Lower lobe of right lung (tissue), 2 donors: ENCODE results near the gene SOWAHB. TPM values are rescaled to one million over a fixed set of nuclear protein-coding genes. Genes with fewer than 3 reads are reported as not detected.
A peak's percentile ranks its signal among the peaks of the same experiment; 100 is the strongest.
"Not testable (repeated sequence)": the region's sequence is repeated elsewhere in the genome, so short reads cannot be mapped to it uniquely, and the experiment has no call there.

Source experiments
- ATAC-seq, 2 donors: fragments of 200-7000 bp; cut with Tn5 transposase; one replicate each; pipeline ENCODE4 v1.9.1; 2020 to 2022; ENCODE audit warnings: mild to moderate bottlenecking in 2 of 2, moderate library complexity in 2 of 2
- DNase-seq: peaks from one replicate; pipeline ENCODE4 v3.0.0-alpha.2; 2020
- H3K27ac ChIP-seq: fragments of 200-600 bp; one replicate; pipeline ENCODE4 v1.8.0; 2022
- H3K27me3 ChIP-seq: fragments of 200-600 bp; one replicate; pipeline ENCODE4 v1.8.0; 2022; ENCODE audit warnings: low read depth
- H3K36me3 ChIP-seq: fragments of 200-600 bp; one replicate; pipeline ENCODE4 v1.8.0; 2022; ENCODE audit warnings: mild to moderate bottlenecking
- H3K4me1 ChIP-seq: fragments of 200-600 bp; one replicate; pipeline ENCODE4 v1.8.0; 2022
- H3K4me3 ChIP-seq: fragments of 200-600 bp; one replicate; pipeline ENCODE4 v1.8.0; 2022; ENCODE audit warnings: mild to moderate bottlenecking
- H3K9me3 ChIP-seq: fragments of 200-600 bp; one replicate; pipeline ENCODE4 v1.8.0; 2022
- intact Hi-C: fragments of 100-400 bp; cut with DNase I; formaldehyde crosslinking; loops from one replicate; pipeline ENCODE4 v1.11.0; 2022
- total RNA-seq: library from RNA; stranded (reverse); fragmentation: NEBNext Ultra II Directional; extraction: Animal tissue kit (Norgen Biotek cat#: 25700); gene quantifications from one replicate; pipeline ENCODE4 v1.2.1, GENCODE V29; 2021
- TF ChIP-seq, protein P1 (sequence below): fragments of 200-600 bp; IDR thresholded peaks from one replicate; pipeline ENCODE4 v1.8.0; 2022; ENCODE audit warnings: antibody characterized with exemption, mild to moderate bottlenecking
- donor health status: DM: no; HTN: yes; CAD: no; lungs with severe emphysema.

Gene SOWAHB
- total RNA-seq, 1 donor from 2014 or later = 2.4 TPM

DNA sequence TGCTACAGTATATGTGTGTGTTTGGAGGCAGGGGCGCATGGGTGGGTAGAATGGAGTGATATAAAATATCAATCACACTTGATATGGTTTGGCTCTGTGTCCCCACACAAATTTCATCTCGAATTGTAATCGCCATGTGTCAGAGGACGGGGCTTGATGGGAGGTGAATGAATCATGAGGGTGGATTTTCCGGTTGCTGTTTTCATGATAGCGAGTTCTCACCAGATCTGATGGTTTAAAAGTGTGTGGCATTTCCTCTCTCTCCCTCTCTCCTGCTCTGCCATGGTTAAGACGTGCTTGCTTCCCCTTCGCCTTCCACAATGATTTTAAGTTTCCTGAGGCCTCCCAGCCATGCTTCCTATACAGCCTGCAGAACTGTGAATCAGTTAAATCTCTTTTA is 14.8 kb downstream of the SOWAHB start:
- no peaks in the 10 kb centered on the region for H3K36me3 ChIP-seq
- H3K9me3 ChIP-seq = no peaks in the 10 kb centered on the region
- intact Hi-C loops = no loop called here
- H3K27me3 ChIP-seq = no peaks in the 10 kb centered on the region
- TF ChIP-seq, protein P1, sequence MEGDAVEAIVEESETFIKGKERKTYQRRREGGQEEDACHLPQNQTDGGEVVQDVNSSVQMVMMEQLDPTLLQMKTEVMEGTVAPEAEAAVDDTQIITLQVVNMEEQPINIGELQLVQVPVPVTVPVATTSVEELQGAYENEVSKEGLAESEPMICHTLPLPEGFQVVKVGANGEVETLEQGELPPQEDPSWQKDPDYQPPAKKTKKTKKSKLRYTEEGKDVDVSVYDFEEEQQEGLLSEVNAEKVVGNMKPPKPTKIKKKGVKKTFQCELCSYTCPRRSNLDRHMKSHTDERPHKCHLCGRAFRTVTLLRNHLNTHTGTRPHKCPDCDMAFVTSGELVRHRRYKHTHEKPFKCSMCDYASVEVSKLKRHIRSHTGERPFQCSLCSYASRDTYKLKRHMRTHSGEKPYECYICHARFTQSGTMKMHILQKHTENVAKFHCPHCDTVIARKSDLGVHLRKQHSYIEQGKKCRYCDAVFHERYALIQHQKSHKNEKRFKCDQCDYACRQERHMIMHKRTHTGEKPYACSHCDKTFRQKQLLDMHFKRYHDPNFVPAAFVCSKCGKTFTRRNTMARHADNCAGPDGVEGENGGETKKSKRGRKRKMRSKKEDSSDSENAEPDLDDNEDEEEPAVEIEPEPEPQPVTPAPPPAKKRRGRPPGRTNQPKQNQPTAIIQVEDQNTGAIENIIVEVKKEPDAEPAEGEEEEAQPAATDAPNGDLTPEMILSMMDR = no peak
- H3K27ac ChIP-seq = no peak overlapping the region
- no peaks in the 10 kb centered on the region for H3K4me1 ChIP-seq
- H3K4me3 ChIP-seq = no peak overlapping the region
- no peak for DNase-seq
- no peak for ATAC-seq

DNA sequence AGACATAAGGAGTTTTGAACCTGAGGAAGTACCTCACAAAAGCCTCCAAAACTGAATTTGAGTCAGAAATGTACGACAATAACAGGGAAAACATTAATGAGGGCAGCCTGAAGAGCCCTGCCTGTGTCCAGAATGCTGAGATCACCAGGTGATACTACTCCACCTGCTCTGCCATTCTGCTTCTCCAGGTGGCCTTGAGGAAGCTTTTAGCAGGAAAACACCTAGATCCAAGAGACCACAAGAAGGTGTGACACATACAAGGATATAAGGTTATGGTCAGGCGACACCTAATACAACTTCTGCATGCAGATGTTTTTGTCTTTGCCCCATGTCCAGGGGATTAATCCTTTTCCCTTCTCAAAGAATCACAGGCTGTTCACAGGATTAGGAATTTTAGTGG is 15.3 kb downstream of the SOWAHB start:
- no peak for ATAC-seq
- H3K36me3 ChIP-seq = no peaks in the 10 kb centered on the region
- no peaks in the 10 kb centered on the region for H3K9me3 ChIP-seq
- no peak overlapping the region for H3K4me3 ChIP-seq
- intact Hi-C loops = no loop called here
- H3K4me1 ChIP-seq = no peaks in the 10 kb centered on the region
- no peak overlapping the region for H3K27ac ChIP-seq
- H3K27me3 ChIP-seq = no peaks in the 10 kb centered on the region
- DNase-seq = no peak
- TF ChIP-seq, protein P1 = no peak

DNA sequence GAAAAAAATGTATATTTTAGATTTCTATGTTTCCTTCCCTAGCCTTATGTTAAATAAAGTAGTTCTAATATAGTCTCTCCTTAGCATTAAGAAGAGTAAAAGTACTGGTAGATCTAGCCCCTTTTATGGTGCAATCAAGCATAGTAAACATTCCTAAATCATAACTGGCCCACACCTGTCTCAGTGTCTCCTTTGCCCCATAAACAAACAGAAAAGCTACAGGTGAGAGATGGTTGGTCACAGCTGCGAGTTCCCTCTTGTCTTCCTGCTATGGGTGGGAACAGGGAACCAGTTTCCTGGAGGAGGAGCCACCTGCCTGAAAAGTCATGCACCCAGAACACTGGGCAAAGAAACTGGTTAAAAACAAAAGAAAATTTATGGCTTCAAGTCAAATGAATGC is 16.6 kb downstream of the SOWAHB start:
- ATAC-seq (peak in 1 of 2 donors; percentile 43), DNase-seq (no peak)
- H3K4me1 ChIP-seq = no peaks in the 10 kb centered on the region
- intact Hi-C loops = no loop called here
- H3K27ac ChIP-seq = no peak overlapping the region
- TF ChIP-seq, protein P1 = no peak
- H3K4me3 ChIP-seq = no peak overlapping the region
- no peaks in the 10 kb centered on the region for H3K36me3 ChIP-seq
- H3K27me3 ChIP-seq = no peaks in the 10 kb centered on the region
- H3K9me3 ChIP-seq = no peaks in the 10 kb centered on the region

DNA sequence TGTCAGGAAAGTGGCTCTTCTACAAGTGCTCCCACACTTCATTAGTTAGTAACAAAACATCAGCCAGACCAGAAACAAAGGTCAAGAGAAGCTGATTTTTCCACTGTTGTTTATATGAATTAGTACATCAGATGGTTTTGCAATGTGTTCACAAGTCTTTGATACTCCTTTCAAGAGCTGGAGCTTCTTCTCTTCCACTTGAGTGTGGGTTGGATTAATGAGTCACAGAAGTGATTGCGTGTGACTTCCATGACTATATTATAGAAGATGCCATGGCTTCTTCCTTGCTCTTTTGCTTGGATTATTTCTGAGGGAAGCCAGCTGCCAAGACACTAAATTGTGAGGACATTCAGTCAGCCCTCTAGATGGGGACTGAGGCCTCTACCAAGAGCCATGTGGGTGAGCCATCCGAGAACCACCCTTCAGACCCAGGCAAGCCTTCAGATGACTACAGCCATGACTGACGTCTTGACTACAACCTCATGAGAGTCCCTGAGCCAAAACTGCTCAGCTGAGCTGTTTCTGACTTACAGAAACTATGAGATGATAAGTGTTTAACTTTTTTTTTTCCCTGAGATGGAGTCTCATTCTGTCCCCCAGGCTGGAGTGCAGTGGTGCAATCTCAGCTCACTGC is 18.1 kb downstream of the SOWAHB start:
- H3K4me3 ChIP-seq = no peak overlapping the region
- TF ChIP-seq, protein P1 = no peak
- no peak overlapping the region for H3K27ac ChIP-seq
- DNase-seq (no peak), ATAC-seq (peak in 1 of 2 donors; percentile 42)
- no peaks in the 10 kb centered on the region for H3K27me3 ChIP-seq
- H3K9me3 ChIP-seq = no peaks in the 10 kb centered on the region
- H3K4me1 ChIP-seq = no peaks in the 10 kb centered on the region
- no peaks in the 10 kb centered on the region for H3K36me3 ChIP-seq
- intact Hi-C loops = no loop called here

DNA sequence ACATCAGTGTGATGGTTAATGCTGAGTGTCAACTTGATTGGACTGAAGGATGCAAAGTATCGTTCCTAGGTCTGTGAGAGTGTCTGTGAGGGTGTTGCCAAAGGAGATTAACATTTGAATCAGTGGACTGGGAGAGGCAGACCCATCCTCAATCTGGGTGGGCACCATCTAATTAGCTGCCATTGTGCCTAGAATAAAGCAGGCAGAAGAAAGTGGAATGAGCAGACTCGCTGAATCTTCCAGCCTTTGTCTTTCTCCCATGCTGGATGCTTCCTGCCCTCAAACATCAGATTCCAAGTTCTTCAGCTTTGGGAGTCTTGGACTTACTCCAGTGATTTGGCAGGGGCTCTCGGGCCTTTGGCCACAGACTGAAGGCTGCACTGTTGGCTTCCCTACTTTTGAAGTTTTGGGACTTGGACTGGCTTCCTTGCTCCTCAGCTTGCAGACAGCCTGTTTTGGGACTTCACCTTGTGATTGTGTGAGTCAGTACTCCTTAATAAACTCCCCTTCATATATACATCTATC is 19.2 kb downstream of the SOWAHB start:
- ATAC-seq, DNase-seq, H3K4me1 ChIP-seq, H3K27me3 ChIP-seq, H3K9me3 ChIP-seq, H3K36me3 ChIP-seq, H3K27ac ChIP-seq, H3K4me3 ChIP-seq, intact Hi-C loops: not testable (repeated sequence)

DNA sequence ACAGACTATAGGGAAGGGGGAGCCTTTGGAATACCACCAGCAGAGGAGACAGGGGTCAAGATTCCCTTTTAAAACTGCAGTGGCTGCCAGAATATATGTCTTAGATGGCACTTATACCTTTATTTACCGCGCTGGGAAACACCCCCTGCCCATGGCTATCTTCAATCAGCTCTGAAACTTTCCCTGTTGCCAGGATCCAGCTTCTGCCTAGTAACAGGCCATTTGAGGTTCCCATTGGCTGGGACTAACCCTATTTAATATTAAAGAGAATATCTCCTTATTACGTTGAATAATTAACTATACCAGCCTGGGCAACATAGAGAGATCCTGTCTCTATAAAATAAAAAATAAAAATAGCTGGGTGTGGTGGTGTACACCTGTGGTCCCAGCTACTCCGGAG is 23.8 kb downstream of the SOWAHB start:
- TF ChIP-seq, protein P1 = no peak
- DNase-seq = no peak
- H3K9me3 ChIP-seq = no peaks in the 10 kb centered on the region
- no peaks in the 10 kb centered on the region for H3K27me3 ChIP-seq
- no peak overlapping the region for H3K4me3 ChIP-seq
- H3K36me3 ChIP-seq = no peaks in the 10 kb centered on the region
- intact Hi-C loops = no loop called here
- no peak for ATAC-seq
- no peak overlapping the region for H3K27ac ChIP-seq
- H3K4me1 ChIP-seq = no peaks in the 10 kb centered on the region
